NB4 (cell line): ENCODE data around the gene DMRTB1.

Experiments
- CTCF ChIP-seq: IDR thresholded peaks from one replicate; pipeline ENCODE4 v1.5.1; 2012; ENCODE audit warnings: low read depth, low read length
- POLR2A ChIP-seq: IDR thresholded peaks from 2 replicates; pipeline ENCODE4 v1.6.1; 2011; ENCODE audit warnings: mild to moderate bottlenecking; ENCODE audit not compliant: insufficient read length; ENCODE audit errors: extremely low read depth

GRCh38 chr1:53473463-53473862, 14.3 kb downstream of the DMRTB1 start:
- TF ChIP-seq CTCF (peak; percentile 16), POLR2A (no peak)
